ENCODE data around the gene CYFIP2. TPM values are rescaled to one million over a fixed set of nuclear protein-coding genes. Genes with fewer than 3 reads are reported as not detected.
A peak's percentile ranks its signal among the peaks of the same experiment; 100 is the strongest.

Gene CYFIP2
- total and polyA plus RNA-seq, 12 donors, result 24.8 to 123 (median 54.8) TPM

GRCh38 chr5:157388111-157388710 lies 122.3 kb downstream of the CYFIP2 start:
- Histone ChIP-seq H3K27me3 (no peaks in the 10 kb centered on the region), H3K27ac (peak overlapping the region in 1 of 5 donors; percentile 7), H3K9me3 (replicated peaks in 1 of 3) (no peaks in the 10 kb centered on the region), H3K4me3 (no peak overlapping the region), H3K36me3 (replicated peaks in 1 of 2) (no peaks in the 10 kb centered on the region), H3K4me1 (replicated peaks in 1 of 2) (peaks cover 0 to 13% of the 10 kb centered on the region in 2 donors)
- no peak for DNase-seq
- intact Hi-C loops (cut with DNase I), result no loop called here
- TF ChIP-seq POLR2A (IDR thresholded peaks at IDR 0.05), result no peak
- no peak for TF ChIP-seq CTCF (IDR thresholded peaks at IDR 0.05)

GRCh38 chr5:157389103-157389502 lies 123.2 kb downstream of the CYFIP2 start:
- 95 to 98% (median 97%) methylated on average over 9 to 17 of the region's 17 CpGs for WGBS, 4 donors
- Histone ChIP-seq H3K27me3 (no peaks in the 10 kb centered on the region), H3K4me1 (replicated peaks in 1 of 2) (peaks cover 0 to 13% of the 10 kb centered on the region in 2 donors), H3K4me3 (no peak overlapping the region), H3K27ac (no peak overlapping the region), H3K9me3 (replicated peaks in 1 of 3) (no peaks in the 10 kb centered on the region), H3K36me3 (replicated peaks in 1 of 2) (no peaks in the 10 kb centered on the region)
- intact Hi-C loops (cut with DNase I), result no loop called here
- TF ChIP-seq CTCF (IDR thresholded peaks at IDR 0.05), result no peak
- TF ChIP-seq POLR2A (IDR thresholded peaks at IDR 0.05), result no peak
- no peak for DNase-seq

- intact Hi-C loops (cut with DNase I), result no loop called here
- no peak for DNase-seq
- TF ChIP-seq POLR2A (IDR thresholded peaks at IDR 0.05) (no peak), CTCF (IDR thresholded peaks at IDR 0.05) (no peak)
- Histone ChIP-seq H3K27ac (peak overlapping the region in 2 of 5 donors; percentile 48 to 66), H3K36me3 (replicated peaks in 1 of 2) (no peaks in the 10 kb centered on the region), H3K4me1 (replicated peaks in 1 of 2) (peaks cover 0 to 13% of the 10 kb centered on the region in 2 donors), H3K4me3 (no peak overlapping the region), H3K9me3 (replicated peaks in 1 of 3) (no peaks in the 10 kb centered on the region), H3K27me3 (no peaks in the 10 kb centered on the region)
- WGBS, 4 donors, result 79 to 90% (median 87%) methylated on average over 4 to 5 of the region's 5 CpGs
Observed at GRCh38 chr5:157390133-157390532, 124.2 kb downstream of the CYFIP2 start.

- intact Hi-C loops (cut with DNase I), result no loop called here
- peaks cover 0 to 13% of the 10 kb centered on the region in 2 donors for H3K4me1 ChIP-seq (replicated peaks in 1 of 2)
- DNase-seq, result peak; percentile 24 to 92 (median 73)
Observed at GRCh38 chr5:157390551-157391297, 124.8 kb downstream of the CYFIP2 start.

More at GRCh38 chr5:157390551-157391297, 124.8 kb downstream of the CYFIP2 start:
- H3K27me3 ChIP-seq, result no peaks in the 10 kb centered on the region
- H3K9me3 ChIP-seq (replicated peaks in 1 of 3), result no peaks in the 10 kb centered on the region
- no peaks in the 10 kb centered on the region for H3K36me3 ChIP-seq (replicated peaks in 1 of 2)
- no peak overlapping the region for H3K4me3 ChIP-seq
- H3K27ac ChIP-seq, result peak overlapping the region in 2 of 5 donors; percentile 48 to 66
- TF ChIP-seq CTCF (IDR thresholded peaks at IDR 0.05) (no peak), POLR2A (IDR thresholded peaks at IDR 0.05) (no peak)
- WGBS, 4 donors, result 66 to 69% (median 67%) methylated on average over 11 to 15 of the region's 15 CpGs

All from adrenal gland (tissue), 12 donors.